Measurements from ENCODE around the gene GSTT2.
A peak's percentile ranks its signal among the peaks of the same experiment; 100 is the strongest.
"Not testable (repeated sequence)": the region's sequence is repeated elsewhere in the genome, so short reads cannot be mapped to it uniquely, and the experiment has no call there.

Gene GSTT2

DNA sequence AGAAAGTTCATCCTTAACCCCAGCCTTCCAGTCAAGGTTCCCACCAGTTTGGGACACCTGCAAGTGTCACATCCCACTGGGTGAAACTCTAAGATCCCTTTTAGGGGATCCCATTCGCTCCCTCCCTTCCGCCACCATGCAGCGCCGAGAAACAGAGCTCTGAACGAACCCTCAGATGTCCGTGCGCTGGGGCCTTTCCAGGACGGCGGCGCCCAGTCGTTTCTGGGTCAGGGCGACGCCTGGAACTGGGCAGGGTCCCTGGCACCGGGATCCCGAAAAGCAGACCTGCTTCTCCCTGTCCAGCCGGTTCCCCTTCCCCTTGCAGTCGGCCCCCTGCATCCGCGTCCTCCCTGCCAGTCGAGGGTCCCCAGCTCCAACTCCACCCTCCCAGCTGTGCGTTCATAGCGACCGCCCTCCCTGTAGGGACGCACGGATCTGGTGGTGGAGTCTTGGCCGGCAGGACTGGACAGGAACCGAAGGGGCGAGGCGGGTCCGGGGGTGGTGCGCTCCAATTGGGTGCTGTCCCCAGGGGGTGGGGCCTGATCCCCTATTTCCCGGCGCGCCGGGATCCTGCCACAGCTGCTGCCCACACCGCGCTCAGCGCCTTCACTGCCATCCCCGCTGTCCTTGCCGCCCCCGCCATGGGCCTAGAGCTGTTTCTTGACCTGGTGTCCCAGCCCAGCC, at the start of gene GSTT2:
GSTT2 (plus strand) TSS at position 578 of the 684 bp plus-strand sequence.
- not testable (repeated sequence) for DNase-seq

GRCh38 chr22:23938328-23939016, 41.5 kb upstream of the GSTT2 start:
- DNase-seq: no peak

GRCh38 chr22:23939017-23939357, 40.9 kb upstream of the GSTT2 start:
- no peak for DNase-seq

DNA sequence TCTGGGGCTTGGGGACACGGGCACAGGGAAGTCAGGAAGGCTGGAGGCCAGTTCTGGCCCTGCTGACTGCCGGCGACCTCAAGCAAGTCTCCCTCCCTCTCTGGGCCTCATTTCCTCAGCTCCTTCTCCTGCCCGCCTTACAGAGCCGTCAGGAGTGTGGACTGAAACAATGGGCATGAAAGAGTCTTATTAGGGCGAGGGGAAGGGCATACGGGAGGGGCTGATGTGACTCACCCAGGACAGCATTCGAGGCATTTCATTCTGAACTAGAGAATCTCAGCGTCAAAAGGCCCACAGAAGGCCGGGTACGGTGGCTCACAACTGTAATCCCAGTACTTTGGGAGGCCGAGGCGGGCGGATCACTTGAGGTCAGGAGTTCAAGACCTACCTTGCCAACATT, 39.8 kb upstream of the GSTT2 start:
- not testable (repeated sequence) for DNase-seq

DNA sequence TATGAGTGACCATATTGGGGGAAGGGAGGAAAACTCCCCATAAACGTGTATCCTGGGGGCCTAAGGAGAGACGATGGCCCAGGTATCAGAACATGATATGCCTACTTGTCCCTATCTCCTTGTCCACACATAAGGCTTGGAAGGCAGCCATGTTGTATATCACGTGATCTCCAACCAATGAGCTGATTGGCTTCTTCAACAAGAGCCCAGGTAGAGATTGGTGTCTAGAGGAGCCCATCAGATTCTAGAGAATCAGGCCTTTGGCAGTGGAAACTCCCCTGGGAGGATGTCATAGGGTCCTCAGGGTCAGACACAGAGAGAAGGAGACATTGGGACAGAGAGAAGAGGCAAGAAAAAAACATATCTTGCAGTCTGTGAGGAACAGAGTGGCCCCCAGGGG, 32.5 kb upstream of the GSTT2 start:
- not testable (repeated sequence) for DNase-seq

DNA sequence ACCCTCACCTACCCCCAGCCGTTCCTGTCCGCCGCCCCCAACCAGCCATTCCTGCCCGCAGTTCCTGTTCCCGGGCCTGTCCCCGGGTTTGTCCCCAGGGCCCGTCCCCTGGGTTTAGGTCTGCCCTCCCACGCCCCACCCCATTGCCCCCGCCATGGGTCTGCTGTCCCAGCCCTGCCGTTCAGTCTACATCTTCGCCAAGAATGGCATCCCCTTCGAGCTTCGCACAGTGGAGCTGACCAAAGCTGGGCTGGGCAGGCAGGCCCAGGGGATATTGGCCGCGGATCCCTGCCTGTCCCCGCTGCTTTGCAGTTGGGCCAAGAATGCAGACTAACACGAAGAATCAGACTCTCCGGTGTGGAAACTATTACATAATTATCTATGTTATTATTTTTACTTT, 30.2 kb upstream of the GSTT2 start:
- DNase-seq: not testable (repeated sequence)

GRCh38 chr22:23951383-23951782, 28.6 kb upstream of the GSTT2 start:
- not testable (repeated sequence) for DNase-seq

DNA sequence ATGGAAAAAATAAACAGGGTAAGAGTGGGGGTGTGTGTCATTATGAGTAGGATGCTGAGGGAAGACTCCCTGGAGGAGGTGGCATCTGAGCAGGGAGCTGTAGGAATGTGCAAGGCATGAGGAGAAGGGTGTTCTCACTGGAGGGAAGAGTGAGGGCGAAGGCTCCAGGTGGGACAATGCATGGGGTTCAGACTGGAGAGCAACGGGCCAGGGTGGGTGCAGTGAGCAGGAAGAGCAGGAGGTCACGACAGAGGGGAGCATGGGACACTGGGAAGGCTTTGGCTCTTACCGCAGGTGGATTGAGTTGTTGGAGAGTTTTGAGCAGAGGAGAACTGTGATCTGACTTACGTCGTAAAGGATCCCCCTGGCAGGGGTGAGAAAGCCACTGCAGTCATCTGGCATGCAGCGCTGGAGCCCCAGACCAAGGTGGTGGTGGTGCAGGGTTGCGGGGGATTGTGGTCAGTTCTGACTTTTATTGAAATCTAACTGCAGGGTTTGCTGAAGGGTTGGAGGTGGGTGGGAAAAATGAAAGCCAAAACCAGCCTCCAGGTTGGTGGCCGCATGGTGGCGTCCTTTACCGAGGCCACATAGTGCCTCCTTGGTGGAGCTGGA, 27.0 kb upstream of the GSTT2 start:
- not testable (repeated sequence) for DNase-seq

DNA sequence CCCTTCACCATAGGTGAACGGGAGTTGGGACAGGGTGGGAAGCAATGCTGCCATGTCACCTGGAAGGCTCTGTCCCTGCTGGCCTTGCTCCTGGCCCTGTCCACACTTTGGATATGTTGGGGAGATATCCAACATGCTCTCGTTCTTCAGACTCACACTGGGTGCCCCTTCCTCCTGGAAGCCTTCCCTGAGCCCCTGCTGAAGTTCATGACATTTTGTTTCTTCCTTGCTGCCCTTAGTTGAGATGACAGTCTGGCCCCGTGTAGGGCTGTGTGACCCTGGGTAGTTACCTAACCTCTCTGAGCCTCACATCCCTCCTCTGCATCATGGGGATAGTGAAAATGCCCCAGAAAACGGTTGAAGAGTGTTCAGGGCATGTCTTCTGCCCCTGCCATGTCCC, 26.4 kb upstream of the GSTT2 start:
- DNase-seq: not testable (repeated sequence)

DNA sequence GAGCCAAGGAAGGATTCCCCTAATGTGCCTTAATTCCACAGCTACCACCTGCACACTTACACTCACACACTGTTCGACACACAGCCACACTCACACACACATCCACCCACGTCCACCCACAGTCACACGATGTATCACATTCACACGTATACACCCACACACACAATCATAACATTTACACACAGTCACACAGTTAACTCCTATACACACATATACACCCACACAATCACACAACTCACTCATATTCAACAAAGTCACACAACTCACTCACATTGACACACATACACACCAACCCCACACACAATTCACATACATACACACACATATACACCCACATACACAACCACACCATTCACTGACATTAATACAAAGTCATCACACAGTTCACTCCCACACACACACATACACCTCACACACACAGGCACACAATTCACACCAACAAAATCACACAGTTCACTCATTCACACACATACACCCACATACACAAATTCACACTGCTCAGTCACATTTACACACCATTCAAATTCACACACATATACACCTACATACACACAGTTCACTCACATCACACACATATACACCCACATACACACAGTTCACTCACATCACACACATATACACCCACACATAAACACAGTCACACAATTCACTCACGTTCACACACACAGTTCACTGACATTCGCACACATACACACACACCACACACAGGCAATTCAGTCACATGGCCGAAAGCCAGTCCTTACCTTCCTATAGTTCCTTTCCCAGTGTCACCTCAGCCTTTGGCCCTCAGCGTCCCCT, 25.5 kb upstream of the GSTT2 start:
- not testable (repeated sequence) for DNase-seq

DNA sequence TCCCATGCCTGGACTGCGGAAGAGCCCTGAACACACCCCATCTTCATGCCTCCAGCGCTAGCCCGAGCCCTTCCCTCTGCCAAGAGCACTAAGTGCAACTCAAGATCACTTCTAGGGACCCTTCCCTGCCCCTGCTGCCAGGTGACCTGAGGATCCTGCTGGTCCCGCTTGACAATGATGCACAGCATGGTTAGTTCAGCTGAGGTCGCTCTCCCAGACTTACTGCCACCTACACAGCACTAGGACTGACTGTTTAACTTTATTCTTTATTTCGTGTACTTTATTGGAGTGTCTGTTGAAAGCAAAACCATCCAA, 25.0 kb upstream of the GSTT2 start:
- not testable (repeated sequence) for DNase-seq

GRCh38 chr22:23955886-23956285, 24.0 kb upstream of the GSTT2 start:
- DNase-seq: not testable (repeated sequence)

DNA sequence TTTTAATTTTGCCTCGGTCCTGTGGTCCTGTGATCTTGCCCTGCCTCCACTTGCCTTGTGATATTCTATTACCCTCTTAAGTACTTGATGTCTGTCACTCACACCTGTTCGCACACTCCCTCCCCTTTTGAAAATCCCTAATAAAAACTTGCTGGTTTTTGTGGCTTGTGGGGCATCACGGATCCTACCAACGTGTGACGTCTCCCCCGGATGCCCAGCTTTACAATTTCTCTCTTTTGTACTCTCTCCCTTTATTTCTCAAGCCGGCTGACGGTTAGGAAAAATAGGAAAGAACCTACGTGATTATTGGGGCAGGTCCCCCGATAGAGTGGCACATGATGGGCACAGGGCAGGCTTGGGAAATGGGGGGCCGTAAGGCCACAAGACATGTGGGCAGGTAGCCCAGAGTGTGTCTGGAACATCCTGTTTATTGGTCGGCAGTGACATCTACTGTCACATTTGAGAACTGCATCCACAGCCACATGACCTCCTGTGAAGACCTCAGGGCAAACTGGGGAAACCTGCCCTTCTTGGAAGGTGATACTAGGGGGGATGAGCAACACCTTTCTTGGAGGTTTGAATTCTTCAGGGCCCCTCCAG, 23.5 kb upstream of the GSTT2 start:
- DNase-seq: peak; percentile 64

- DNase-seq: not testable (repeated sequence)
Observed at GRCh38 chr22:23961084-23961771, 18.7 kb upstream of the GSTT2 start, which contains the start of gene GSTT2B. TSS of gene GSTT2B (minus strand) at chr22:23961195. CDS start at chr22:23961131, 64 bp downstream.

DNA sequence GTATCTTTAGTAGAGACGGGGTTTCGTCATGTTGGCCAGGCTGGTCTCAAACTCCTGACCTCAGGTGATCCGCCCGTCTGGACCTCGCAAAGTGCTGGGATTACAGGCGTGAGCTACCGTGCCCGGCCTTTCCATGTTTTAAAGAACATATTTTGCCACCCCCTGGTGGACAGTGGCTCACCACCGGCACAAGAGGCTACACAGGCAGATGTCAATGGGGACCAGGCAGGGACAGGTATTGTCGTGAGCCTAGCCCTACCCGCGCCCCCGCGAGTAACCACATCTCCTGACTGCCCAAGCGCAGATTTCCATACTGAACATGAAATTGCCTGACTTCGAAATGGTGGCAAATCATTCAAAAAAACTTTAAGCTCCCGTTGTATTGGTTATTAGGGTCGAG, 13.8 kb upstream of the GSTT2 start:
- DNase-seq: not testable (repeated sequence)

GRCh38 chr22:23966568-23966967, 13.4 kb upstream of the GSTT2 start, which contains the start of gene DDTL:
TSS of gene DDTL (plus strand) at chr22:23966888. CDS start at chr22:23966915, 27 bp downstream.
- not testable (repeated sequence) for DNase-seq

GRCh38 chr22:23969071-23969470, 10.9 kb upstream of the GSTT2 start:
- DNase-seq: no peak

DNA sequence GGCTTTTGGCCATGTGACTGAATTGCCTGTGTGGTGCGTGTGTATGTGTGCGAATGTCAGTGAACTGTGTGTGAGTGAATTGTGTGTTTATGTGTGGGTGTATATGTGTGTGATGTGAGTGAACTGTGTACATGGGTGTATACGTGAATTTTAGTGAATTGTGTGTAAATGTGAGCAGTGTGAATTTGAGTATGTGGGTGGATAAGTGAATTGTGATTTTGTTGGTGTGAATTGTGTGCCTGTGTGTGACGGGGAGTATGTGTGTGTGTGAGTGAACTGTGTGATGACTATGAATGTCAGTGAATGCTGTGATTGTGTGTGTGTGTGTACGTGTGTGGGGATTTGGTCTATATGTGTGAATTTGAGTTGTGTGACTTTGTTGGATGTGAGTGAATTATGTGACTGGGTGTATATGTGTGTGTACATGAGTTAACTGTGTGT, 9.7 kb upstream of the GSTT2 start:
- DNase-seq: no peak

- DNase-seq: no peak
Observed at GRCh38 chr22:23970816-23971486, 9.0 kb upstream of the GSTT2 start.

DNA sequence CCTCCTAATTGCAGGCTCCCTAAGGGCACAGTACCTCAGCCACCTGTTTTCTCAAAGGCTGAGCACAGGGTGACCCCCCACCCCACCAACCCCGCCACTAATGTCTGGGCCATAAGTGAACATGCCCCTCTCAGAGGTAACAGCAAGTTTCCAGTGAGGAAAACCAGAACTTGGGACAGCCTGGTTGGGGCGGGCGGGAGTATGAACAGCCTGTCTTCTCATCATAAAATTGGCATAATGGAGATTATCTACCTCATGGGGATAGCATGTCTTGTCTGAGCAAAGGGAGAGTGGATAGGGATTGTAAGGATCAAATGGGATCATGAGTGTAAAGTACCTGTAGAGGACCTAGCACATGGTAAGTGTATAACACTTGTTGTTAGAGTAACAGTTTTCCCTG, 8.0 kb upstream of the GSTT2 start:
- DNase-seq: not testable (repeated sequence)

GRCh38 chr22:23974345-23974744, 5.6 kb upstream of the GSTT2 start, which contains the start of gene DDT:
TSS of gene DDT (minus strand) at chr22:23974441. CDS start at chr22:23974414, 27 bp downstream.
- DNase-seq: not testable (repeated sequence)

All from activated CD4-positive, alpha-beta T cell treated with anti-CD3 and anti-CD28 coated beads for 1 hour (primary cell).